ENCODE results near the gene IQGAP3.
A peak's percentile ranks its signal among the peaks of the same experiment; 100 is the strongest.
"Not testable (repeated sequence)": the region's sequence is repeated elsewhere in the genome, so short reads cannot be mapped to it uniquely, and the experiment has no call there.

Gene IQGAP3

GRCh38 chr1:156591181-156591431 is 18.7 kb upstream of the IQGAP3 start:
- TF ChIP-seq CTCF (conservative IDR thresholded peaks at IDR 0.05; ENCODE audit: control insufficient read depth, insufficient read depth, low read depth, low read length), result no peak
- H3K4me3 ChIP-seq (ENCODE audit: control insufficient read depth, low read depth, low read length), result peak overlapping the region; percentile 76
- DNase-seq (ENCODE audit: low read depth), result no peak

- no peak overlapping the region for H3K4me3 ChIP-seq (ENCODE audit: control insufficient read depth, low read depth, low read length)
- no peak for TF ChIP-seq CTCF (conservative IDR thresholded peaks at IDR 0.05; ENCODE audit: control insufficient read depth, insufficient read depth, low read depth, low read length)
- DNase-seq (ENCODE audit: low read depth), result no peak
Observed at GRCh38 chr1:156590326-156591180, 18.2 kb upstream of the IQGAP3 start.

GRCh38 chr1:156589546-156589945 is 17.2 kb upstream of the IQGAP3 start:
- no peak overlapping the region for H3K4me3 ChIP-seq (ENCODE audit: control insufficient read depth, low read depth, low read length)
- DNase-seq (ENCODE audit: low read depth), result no peak
- no peak for TF ChIP-seq CTCF (conservative IDR thresholded peaks at IDR 0.05; ENCODE audit: control insufficient read depth, insufficient read depth, low read depth, low read length)

GRCh38 chr1:156587927-156588326 is 15.6 kb upstream of the IQGAP3 start:
- not testable (repeated sequence) for H3K4me3 ChIP-seq (ENCODE audit: control insufficient read depth, low read depth, low read length); DNase-seq (ENCODE audit: low read depth)

- no peak for TF ChIP-seq CTCF (conservative IDR thresholded peaks at IDR 0.05; ENCODE audit: control insufficient read depth, insufficient read depth, low read depth, low read length)
- H3K4me3 ChIP-seq (ENCODE audit: control insufficient read depth, low read depth, low read length), result no peak overlapping the region
- no peak for DNase-seq (ENCODE audit: low read depth)
Observed at GRCh38 chr1:156586892-156587477, 14.6 kb upstream of the IQGAP3 start.

- no peak for DNase-seq (ENCODE audit: low read depth)
- no peak overlapping the region for H3K4me3 ChIP-seq (ENCODE audit: control insufficient read depth, low read depth, low read length)
- TF ChIP-seq CTCF (conservative IDR thresholded peaks at IDR 0.05; ENCODE audit: control insufficient read depth, insufficient read depth, low read depth, low read length), result no peak
Observed at GRCh38 chr1:156586323-156586722, 14.0 kb upstream of the IQGAP3 start.

GRCh38 chr1:156584813-156585212 is 12.4 kb upstream of the IQGAP3 start:
- no peak for TF ChIP-seq CTCF (conservative IDR thresholded peaks at IDR 0.05; ENCODE audit: control insufficient read depth, insufficient read depth, low read depth, low read length)
- no peak overlapping the region for H3K4me3 ChIP-seq (ENCODE audit: control insufficient read depth, low read depth, low read length)
- no peak for DNase-seq (ENCODE audit: low read depth)

Measured in fibroblast of mammary gland (primary cell).